Measurements from ENCODE around the gene DNAH1.

GRCh38 chr3:52440249-52440551 lies 124.1 kb downstream of the DNAH1 start:
- TF ChIP-seq CTCF (IDR thresholded peaks at IDR 0.05) (no peak), EZH2 (IDR thresholded peaks at IDR 0.05; ENCODE audit: borderline replicate concordance, insufficient read depth, low read depth, low read length, poor library complexity, severe bottlenecking) (no peak)
